K562 (cell line): Measurements from ENCODE around the gene DSE. TPM values are rescaled to one million over a fixed set of nuclear protein-coding genes. Genes with fewer than 3 reads are reported as not detected.

Source experiments
- ATAC-seq: fragments of 200-7000 bp; cut with Tn5 transposase; 3 replicates; pipeline ENCODE4 v1.9.1; 2020; ENCODE audit warnings: moderate library complexity
- BruUV-seq: library from RNA; stranded (reverse); fragments of 400-500 nt; replicated peaks from 2 replicates; lab custom pipeline; 2021; lab: Mats Ljungman, UMichigan
- CTCF ChIA-PET: fragments of 300-600 bp; formaldehyde crosslinking; extraction: SDS; loops from one replicate; lab custom pipeline; 2021; ENCODE audit warnings: low intra/inter-chr PET ratio; lab: Yijun Ruan, JAX
- POLR2A ChIA-PET: fragments of 300-600, 350-650 bp; sonication (Branson Sonifier 250); formaldehyde crosslinking; extraction: SDS; loops from one replicate; lab custom pipeline; 2021; ENCODE audit warnings: antibody characterized with exemption, inconsistent platforms; lab: Yijun Ruan, JAX
- DNase-seq, 4 experiments: peaks; one replicate each; pipeline versions ENCODE4 v3.0.0 to v3.0.0-alpha.2; 2011 to 2018; ENCODE audit warnings: low spot score in 3 of 4, mixed read lengths in 3 of 4; ENCODE audit errors: extremely low read depth in 1 of 4
- FAIRE-seq: peaks from 2 replicates; lab custom pipeline; 2011; peaks lifted over from hg19 to GRCh38; lab: Jason Lieb, UNC
- H2AFZ ChIP-seq: 2 replicates; pipeline ENCODE4 v1.6.0; 2011; ENCODE audit warnings: low read depth, low read length, control low read depth, inconsistent platforms
- H3K27ac ChIP-seq: fragments of 200-600 bp; 3 replicates; pipeline ENCODE4 v1.8.0; 2011; ENCODE audit warnings: low read depth, mild to moderate bottlenecking, control low read depth, inconsistent platforms, low read length, moderate library complexity, mixed read lengths; ENCODE audit errors: extremely low read depth
- H3K27me3 ChIP-seq, 2 experiments: fragments of 300-600 bp in 1 of 2; 2 replicates in 1 of 2; 3 replicates in 1 of 2; pipeline versions ENCODE4 v1.6.0 to v1.8.0; 2011; ENCODE audit warnings: inconsistent platforms in 2 of 2, low read length in 2 of 2, mild to moderate bottlenecking in 1 of 2, mixed read lengths in 1 of 2, moderate library complexity in 1 of 2; ENCODE audit not compliant: control insufficient read depth in 2 of 2, insufficient read depth in 2 of 2
- H3K36me3 ChIP-seq: fragments of 300-600 bp; 3 replicates; pipeline ENCODE4 v1.8.0; 2011; ENCODE audit warnings: mild to moderate bottlenecking, low read length, inconsistent platforms; ENCODE audit not compliant: control insufficient read depth, insufficient read depth
- H3K4me1 ChIP-seq, 2 experiments: fragments of 200-600 bp in 1 of 2; replicated peaks in 1 of 2; 2 replicates in 1 of 2; 3 replicates in 1 of 2; pipeline versions ENCODE4 v1.5.1 to v1.8.0; 2011; ENCODE audit warnings: inconsistent platforms in 2 of 2, low read length in 2 of 2, mild to moderate bottlenecking in 1 of 2, mixed read lengths in 1 of 2, moderate library complexity in 1 of 2; ENCODE audit not compliant: control insufficient read depth in 2 of 2, insufficient read depth in 2 of 2
- H3K4me2 ChIP-seq: 2 replicates; pipeline ENCODE4 v1.6.1; 2011; ENCODE audit warnings: low read length, control low read depth, inconsistent platforms, mixed read lengths; ENCODE audit not compliant: insufficient read depth
- H3K4me3 ChIP-seq: fragments of 200-600 bp; sonication (generic), shearing (Covaris generic); 2 replicates; pipeline ENCODE4 v1.5.1; 2016; ENCODE audit warnings: control low read depth, inconsistent platforms
- H3K79me2 ChIP-seq: fragments of 200-600 bp; 3 replicates; pipeline ENCODE4 v1.8.0; 2011; ENCODE audit warnings: low read length, inconsistent platforms; ENCODE audit not compliant: control insufficient read depth, insufficient read depth
- H3K9ac ChIP-seq, 2 experiments: 2 replicates each; pipeline versions ENCODE4 v1.6.0 to v1.6.1; 2011; ENCODE audit warnings: low read depth in 2 of 2, low read length in 2 of 2, control low read depth in 1 of 2, inconsistent platforms in 1 of 2, mild to moderate bottlenecking in 1 of 2, mixed read lengths in 1 of 2; ENCODE audit not compliant: insufficient read depth in 1 of 2
- H3K9me1 ChIP-seq: one replicate; pipeline ENCODE4 v1.6.0; 2011; ENCODE audit warnings: inconsistent platforms, mild to moderate bottlenecking, low read length, moderate library complexity; ENCODE audit not compliant: control insufficient read depth, insufficient read depth
- H3K9me3 ChIP-seq: replicated peaks from 2 replicates; pipeline ENCODE4 v1.5.1; 2011; ENCODE audit warnings: low read depth, low read length, inconsistent platforms; ENCODE audit not compliant: control insufficient read depth, insufficient read depth
- H4K20me1 ChIP-seq: replicated peaks from 2 replicates; pipeline ENCODE4 v1.6.1; 2011; ENCODE audit warnings: low read length, inconsistent platforms, mixed read lengths; ENCODE audit not compliant: control insufficient read depth, insufficient read depth
- CHD2 ChIP-seq: IDR thresholded peaks from 2 replicates; pipeline ENCODE4 v1.6.1; 2011; ENCODE audit warnings: low read depth, low read length
- ESRRB ChIP-seq: fragments of 250-450 bp; sonication (Bioruptor Pico); IDR thresholded peaks from 2 replicates; pipeline ENCODE4 v1.5.0; 2020; ENCODE audit warnings: mild to moderate bottlenecking, moderate library complexity, borderline replicate concordance
- GTF2E2 ChIP-seq: fragments of 200-800 bp; sonication (Bioruptor generic); IDR thresholded peaks from 2 replicates; pipeline ENCODE4 v1.6.1; 2016; ENCODE audit warnings: missing genetic modification characterization, missing compliant biosample characterization
- NELFE ChIP-seq: IDR thresholded peaks from 2 replicates; pipeline ENCODE4 v1.6.1; 2011; ENCODE audit warnings: mild to moderate bottlenecking; ENCODE audit not compliant: insufficient read depth, insufficient read length
- RBM14 ChIP-seq: fragments of 200-400 bp; formaldehyde crosslinking; IDR thresholded peaks from 2 replicates; pipeline ENCODE4 v1.6.1; 2018; ENCODE audit warnings: low read depth, mild to moderate bottlenecking, low read length, moderate library complexity, borderline replicate concordance; ENCODE audit not compliant: insufficient read depth
- REST ChIP-seq, 2 experiments: fragments of 450-650 bp; formaldehyde crosslinking in 1 of 2; IDR thresholded peaks; 2 replicates each; pipeline versions ENCODE4 v1.4.0 to v1.6.1; 2014 to 2020; ENCODE audit warnings: mild to moderate bottlenecking in 2 of 2, borderline replicate concordance in 1 of 2, low read depth in 1 of 2
- WGBS: fragments of 100-300 bp; shearing (Covaris generic); methylation state at CpG from one replicate; pipeline ENCODE4 v1.1.6; 2016; ENCODE audit warnings: low coverage, mixed read lengths; ENCODE audit not compliant: insufficient coverage; ENCODE audit errors: missing lambda C conversion rate; 5-methylcytosine and 5-hydroxymethylcytosine counted together
- in situ Hi-C: fragments of 300-500 bp; cut with MboI; formaldehyde crosslinking; loops from 4 replicates; pipeline ENCODE4 v1.15.0; 2018; ENCODE audit warnings: inconsistent platforms, mixed read lengths
- intact Hi-C: fragments of 100-400 bp; cut with micrococcal nuclease; formaldehyde crosslinking; loops from 2 replicates; pipeline ENCODE4 v1.14.2; 2022
- polyA plus RNA-seq, 8 experiments: library from polyadenylated mRNA; depleted of rRNA in 4 of 8; stranded (reverse) in 5 of 8; unstranded in 3 of 8; fragments of >200 nt; fragmentation: Nextera tagmentation in 2 of 8; fragmentation: Illumina TruSeq in 1 of 8; extraction: Ambion mirVana in 2 of 8; extraction: Trizol in 1 of 8; gene quantifications; 2 replicates each; pipeline versions ENCODE4 v1.2.1 to v1.2.3, GENCODE V29; 2011 to 2014; ENCODE audit warnings: inconsistent platforms in 1 of 8, missing spikeins in 1 of 8
- total RNA-seq, 7 experiments: library from RNA; depleted of rRNA in 6 of 7; stranded (reverse); fragments of >200 nt in 6 of 7; fragmentation: Illumina TruSeq in 2 of 7; extraction: Trizol in 2 of 7; gene quantifications; 2 replicates each; pipeline versions ENCODE4 v1.2.1 to v1.2.3, GENCODE V29; 2011 to 2021; ENCODE audit warnings: low replicate concordance in 1 of 7

DSE gene
- total and polyA plus RNA-seq, 9 of the 15 experiments (the other 6 are each of a cell fraction or from before 2014, with no cell fraction given): 0.49 to 1.7 (median 0.79) TPM

GRCh38 chr6:116359131-116359530, 11.6 kb upstream of the DSE start:
- in situ Hi-C loops: no loop called here
- CTCF ChIA-PET: no interaction called here
- WGBS: 0% methylated on average over 1 of the region's 1 CpG
- DNase-seq (no peak), FAIRE-seq (no peak), ATAC-seq (no peak)
- no peaks in the 10 kb centered on the region for H3K36me3 ChIP-seq
- no peaks in the 10 kb centered on the region for H3K4me1 ChIP-seq
- no TSS peak for BruUV-seq
- H3K27me3 ChIP-seq: peaks cover 9 to 10% of the 10 kb centered on the region in 2 experiments; a peak in 3 of 5 replicates
- POLR2A ChIA-PET: no interaction called here
- no peak overlapping the region for H3K9ac ChIP-seq
- no peaks in the 10 kb centered on the region for H4K20me1 ChIP-seq
- intact Hi-C loops: no loop called here
- no peaks in the 10 kb centered on the region for H3K79me2 ChIP-seq
- no peak overlapping the region for H3K27ac ChIP-seq
- no peak overlapping the region for H3K4me3 ChIP-seq
- TF ChIP-seq RBM14 (no peak), CHD2 (no peak), REST (IDR thresholded peaks at IDR 0.05; ENCODE audit: borderline replicate concordance) (no peak), REST (CRISPR knock-in tag; IDR thresholded peaks at IDR 0.05; ENCODE audit: low read depth) (no peak), GTF2E2 (tag) (no peak), NELFE (no peak), ESRRB (CRISPR knock-in tag) (no peak)
- no peak overlapping the region for H2AFZ ChIP-seq
- no peaks in the 10 kb centered on the region for H3K9me3 ChIP-seq
- H3K4me2 ChIP-seq: no peak overlapping the region
- no peaks in the 10 kb centered on the region for H3K9me1 ChIP-seq
